ENCODE measurements around the gene ZNF407. TPM values are rescaled to one million over a fixed set of nuclear protein-coding genes. Genes with fewer than 3 reads are reported as not detected.

ZNF407 gene
- total RNA-seq, 1 donor from 2014 or later = 8.7 TPM

- no peak overlapping the region for H3K27ac ChIP-seq
- no peak overlapping the region for H3K4me3 ChIP-seq
- intact Hi-C loops (cut with DNase I) = no loop called here
- H3K27me3 ChIP-seq = no peaks in the 10 kb centered on the region
- no peak for TF ChIP-seq CTCF (IDR thresholded peaks at IDR 0.05)
- no peak for DNase-seq (ENCODE audit: low spot score in 2 of 2)
- no peaks in the 10 kb centered on the region for H3K4me1 ChIP-seq
- no peaks in the 10 kb centered on the region for H3K36me3 ChIP-seq
- H3K9me3 ChIP-seq = no peaks in the 10 kb centered on the region
Measured at GRCh38 chr18:74977041-74977440, 379.4 kb downstream of the ZNF407 start.

- intact Hi-C loops (cut with DNase I) = no loop called here
Measured at GRCh38 chr18:74980669-74981068, 383.0 kb downstream of the ZNF407 start.

GRCh38 chr18:74981476-74981875 lies 383.8 kb downstream of the ZNF407 start:
- no peak for DNase-seq (ENCODE audit: low spot score in 2 of 2)
- intact Hi-C loops (cut with DNase I) = no loop called here
- no peak for TF ChIP-seq CTCF (IDR thresholded peaks at IDR 0.05)
- no peak overlapping the region for H3K27ac ChIP-seq
- H3K4me3 ChIP-seq = no peak overlapping the region
- H3K9me3 ChIP-seq = no peaks in the 10 kb centered on the region
- H3K4me1 ChIP-seq = no peaks in the 10 kb centered on the region
- H3K36me3 ChIP-seq = no peaks in the 10 kb centered on the region
- no peaks in the 10 kb centered on the region for H3K27me3 ChIP-seq

More at GRCh38 chr18:74980669-74981068, 383.0 kb downstream of the ZNF407 start:
- no peak overlapping the region for H3K27ac ChIP-seq
- DNase-seq (ENCODE audit: low spot score in 2 of 2) = no peak
- H3K4me3 ChIP-seq = no peak overlapping the region
- no peaks in the 10 kb centered on the region for H3K9me3 ChIP-seq
- TF ChIP-seq CTCF (IDR thresholded peaks at IDR 0.05) = no peak
- no peaks in the 10 kb centered on the region for H3K36me3 ChIP-seq
- H3K4me1 ChIP-seq = no peaks in the 10 kb centered on the region
- H3K27me3 ChIP-seq = no peaks in the 10 kb centered on the region

GRCh38 chr18:74982946-74983635 lies 385.4 kb downstream of the ZNF407 start:
- intact Hi-C loops (cut with DNase I) = no loop called here
- no peak overlapping the region for H3K27ac ChIP-seq
- no peaks in the 10 kb centered on the region for H3K4me1 ChIP-seq

GRCh38 chr18:74989134-74989533 lies 391.5 kb downstream of the ZNF407 start:
- Histone ChIP-seq H3K27me3 (no peaks in the 10 kb centered on the region), H3K36me3 (no peaks in the 10 kb centered on the region), H3K27ac (no peak overlapping the region), H3K9me3 (no peaks in the 10 kb centered on the region), H3K4me1 (no peaks in the 10 kb centered on the region), H3K4me3 (no peak overlapping the region)
- no peak for DNase-seq (ENCODE audit: low spot score in 2 of 2)
- no peak for TF ChIP-seq CTCF (IDR thresholded peaks at IDR 0.05)
- intact Hi-C loops (cut with DNase I) = no loop called here

More at GRCh38 chr18:74982946-74983635, 385.4 kb downstream of the ZNF407 start:
- Histone ChIP-seq H3K27me3 (no peaks in the 10 kb centered on the region), H3K4me3 (no peak overlapping the region), H3K9me3 (no peaks in the 10 kb centered on the region), H3K36me3 (no peaks in the 10 kb centered on the region)
- TF ChIP-seq CTCF (IDR thresholded peaks at IDR 0.05) = no peak
- no peak for DNase-seq (ENCODE audit: low spot score in 2 of 2)

All from ascending aorta (tissue), 2 donors.